Mesothelial cell of epicardium (in vitro differentiated cells): ENCODE results near the gene IFNA2. TPM values are rescaled to one million over a fixed set of nuclear protein-coding genes. Genes with fewer than 3 reads are reported as not detected.

Source experiments
- DNase-seq, 2 experiments: peaks; one replicate each; pipeline ENCODE4 v3.0.0; 2021; ENCODE audit warnings: low spot score in 2 of 2; ENCODE audit not compliant: unreplicated experiment in 2 of 2
- H3K27ac Mint-ChIP-seq: 2 replicates; pipeline ENCODE4 v1.8.0; 2021; ENCODE audit warnings: mixed read lengths
- H3K27me3 Mint-ChIP-seq: 2 replicates; pipeline ENCODE4 v1.8.0; 2021; ENCODE audit warnings: low read depth, mixed read lengths
- H3K36me3 Mint-ChIP-seq: 2 replicates; pipeline ENCODE4 v1.8.0; 2021; ENCODE audit warnings: mixed read lengths
- H3K4me1 Mint-ChIP-seq: 2 replicates; pipeline ENCODE4 v1.8.0; 2021; ENCODE audit warnings: mixed read lengths
- H3K4me3 Mint-ChIP-seq: 2 replicates; pipeline ENCODE4 v1.8.0; 2021; ENCODE audit warnings: mild to moderate bottlenecking, moderate library complexity, mixed read lengths
- H3K9me3 Mint-ChIP-seq: 2 replicates; pipeline ENCODE4 v1.8.0; 2021; ENCODE audit warnings: mixed read lengths
- total RNA-seq: library from RNA; stranded (reverse); gene quantifications from 3 replicates; pipeline ENCODE4 v1.2.1, GENCODE V29; 2021
- TF ChIP-seq, protein P1 (sequence below): fragments of 200-600 bp; sonication (generic); IDR thresholded peaks from one replicate; pipeline ENCODE4 v1.5.0; 2021; ENCODE audit warnings: antibody characterized with exemption; ENCODE audit not compliant: unreplicated experiment

The IFNA2 gene
- total RNA-seq, 1 donor from 2014 or later: 0.58 TPM

- TF ChIP-seq, protein P1, sequence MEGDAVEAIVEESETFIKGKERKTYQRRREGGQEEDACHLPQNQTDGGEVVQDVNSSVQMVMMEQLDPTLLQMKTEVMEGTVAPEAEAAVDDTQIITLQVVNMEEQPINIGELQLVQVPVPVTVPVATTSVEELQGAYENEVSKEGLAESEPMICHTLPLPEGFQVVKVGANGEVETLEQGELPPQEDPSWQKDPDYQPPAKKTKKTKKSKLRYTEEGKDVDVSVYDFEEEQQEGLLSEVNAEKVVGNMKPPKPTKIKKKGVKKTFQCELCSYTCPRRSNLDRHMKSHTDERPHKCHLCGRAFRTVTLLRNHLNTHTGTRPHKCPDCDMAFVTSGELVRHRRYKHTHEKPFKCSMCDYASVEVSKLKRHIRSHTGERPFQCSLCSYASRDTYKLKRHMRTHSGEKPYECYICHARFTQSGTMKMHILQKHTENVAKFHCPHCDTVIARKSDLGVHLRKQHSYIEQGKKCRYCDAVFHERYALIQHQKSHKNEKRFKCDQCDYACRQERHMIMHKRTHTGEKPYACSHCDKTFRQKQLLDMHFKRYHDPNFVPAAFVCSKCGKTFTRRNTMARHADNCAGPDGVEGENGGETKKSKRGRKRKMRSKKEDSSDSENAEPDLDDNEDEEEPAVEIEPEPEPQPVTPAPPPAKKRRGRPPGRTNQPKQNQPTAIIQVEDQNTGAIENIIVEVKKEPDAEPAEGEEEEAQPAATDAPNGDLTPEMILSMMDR: no peak
- Mint-ChIP-seq H3K36me3 (no peaks in the 10 kb centered on the region), H3K27me3 (no peaks in the 10 kb centered on the region), H3K27ac (no peak overlapping the region), H3K4me1 (no peaks in the 10 kb centered on the region), H3K9me3 (no peaks in the 10 kb centered on the region), H3K4me3 (no peak overlapping the region)
- no peak for DNase-seq
Observed at GRCh38 chr9:21415493-21416267, 30.5 kb upstream of the IFNA2 start.

DNA sequence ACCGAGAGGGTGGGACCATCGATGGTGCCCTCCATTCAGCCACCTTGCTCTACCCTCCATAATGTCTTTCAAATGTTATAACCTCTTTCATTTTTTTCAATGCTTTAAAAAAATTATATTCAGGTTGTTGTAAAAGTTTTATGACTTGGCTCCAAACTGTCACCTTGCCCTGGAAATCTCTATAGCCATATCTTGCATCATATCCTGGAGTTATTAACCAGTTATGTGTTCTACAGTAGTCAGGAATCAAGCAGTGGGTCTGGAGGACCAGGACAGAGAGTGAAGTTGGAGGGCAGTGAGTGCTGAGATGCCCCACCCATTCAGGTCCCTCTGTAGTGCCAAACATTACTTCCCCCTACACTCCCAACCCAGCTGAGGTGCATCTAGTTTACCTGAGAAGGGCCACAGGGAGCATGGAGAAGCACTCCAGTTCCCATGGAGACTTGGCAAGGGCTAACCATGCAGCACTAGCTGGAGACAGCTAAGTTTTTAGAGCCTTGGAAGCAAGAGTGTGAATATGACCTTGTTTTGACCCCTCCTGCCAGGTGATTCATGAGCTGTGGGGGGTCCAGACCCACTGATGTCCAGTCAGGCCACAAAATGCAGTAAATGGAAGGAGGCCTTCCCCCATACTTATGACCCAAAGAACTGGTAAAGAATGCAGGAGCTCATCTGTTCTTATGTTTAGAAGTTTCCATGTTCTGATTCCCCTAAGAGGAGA is 29.2 kb upstream of the IFNA2 start:
- Mint-ChIP-seq H3K27me3 (no peaks in the 10 kb centered on the region), H3K9me3 (no peaks in the 10 kb centered on the region), H3K4me1 (no peaks in the 10 kb centered on the region), H3K4me3 (no peak overlapping the region), H3K27ac (no peak overlapping the region), H3K36me3 (no peaks in the 10 kb centered on the region)
- TF ChIP-seq, protein P1: no peak
- DNase-seq: no peak

- Mint-ChIP-seq H3K4me3 (no peak overlapping the region), H3K36me3 (no peaks in the 10 kb centered on the region), H3K9me3 (no peaks in the 10 kb centered on the region), H3K27me3 (no peaks in the 10 kb centered on the region), H3K27ac (no peak overlapping the region), H3K4me1 (no peaks in the 10 kb centered on the region)
- DNase-seq: no peak
- TF ChIP-seq, protein P1: no peak
Observed at GRCh38 chr9:21413624-21414023, 28.4 kb upstream of the IFNA2 start.

DNA sequence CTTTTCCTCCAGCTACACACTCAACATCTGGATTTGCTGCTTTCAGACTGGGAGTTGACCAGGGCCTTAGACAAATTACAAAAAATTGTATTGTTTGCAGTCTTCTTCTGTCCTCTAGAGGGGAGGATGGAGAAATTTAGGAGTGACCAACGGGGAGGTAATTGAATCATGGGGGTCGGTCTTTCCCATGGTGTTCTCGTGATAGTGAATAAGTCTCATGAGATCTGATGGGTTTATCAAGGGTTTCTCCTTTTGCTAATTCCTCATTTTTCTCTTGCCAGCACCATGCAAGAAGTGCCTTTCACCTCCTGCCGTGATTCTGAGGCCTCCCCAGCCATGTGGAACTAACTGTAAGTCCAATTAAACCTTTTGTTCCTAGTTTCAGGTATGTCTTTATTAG is 28.0 kb upstream of the IFNA2 start:
- no peaks in the 10 kb centered on the region for H3K27me3 Mint-ChIP-seq
- TF ChIP-seq, protein P1: no peak
- no peaks in the 10 kb centered on the region for H3K9me3 Mint-ChIP-seq
- H3K27ac Mint-ChIP-seq: no peak overlapping the region
- no peaks in the 10 kb centered on the region for H3K4me1 Mint-ChIP-seq
- no peak for DNase-seq
- H3K36me3 Mint-ChIP-seq: no peaks in the 10 kb centered on the region
- H3K4me3 Mint-ChIP-seq: no peak overlapping the region

GRCh38 chr9:21412107-21412506 is 26.9 kb upstream of the IFNA2 start:
- no peaks in the 10 kb centered on the region for H3K9me3 Mint-ChIP-seq
- no peaks in the 10 kb centered on the region for H3K36me3 Mint-ChIP-seq
- H3K27ac Mint-ChIP-seq: no peak overlapping the region
- no peak for DNase-seq
- TF ChIP-seq, protein P1: no peak
- H3K4me3 Mint-ChIP-seq: no peak overlapping the region
- H3K4me1 Mint-ChIP-seq: no peaks in the 10 kb centered on the region
- no peaks in the 10 kb centered on the region for H3K27me3 Mint-ChIP-seq
